ENCODE data around the gene ATRIP. TPM values are rescaled to one million over a fixed set of nuclear protein-coding genes. Genes with fewer than 3 reads are reported as not detected.

Gene ATRIP
- total and polyA plus RNA-seq, 2 experiments from 2014 or later, result 4.3 to 4.5 TPM

GRCh38 chr3:48464713-48465221 is 18.2 kb downstream of the ATRIP start:
- Histone ChIP-seq H2AFZ (no peak overlapping the region), H4K20me1 (ENCODE audit: insufficient read depth, poor library complexity, severe bottlenecking) (no peaks in the 10 kb centered on the region), H3K36me3 (replicated peaks; ENCODE audit: insufficient read depth, low read depth) (no peaks in the 10 kb centered on the region), H3K9me3 (ENCODE audit: low read depth) (no peaks in the 10 kb centered on the region), H3K27me3 (no peaks in the 10 kb centered on the region), H3K4me2 (no peak overlapping the region), H3K4me3 (no peak overlapping the region), H3K4me1 (ENCODE audit: insufficient read depth) (peaks cover 19% of the 10 kb centered on the region), H3K9me2 (replicated peaks; ENCODE audit: insufficient read depth) (no peaks in the 10 kb centered on the region), H3K79me2 (peaks cover 19% of the 10 kb centered on the region), H3K27ac (peak overlapping the region; percentile 79)
- DNase-seq (ENCODE audit: low spot score), result no peak
- TF ChIP-seq EZH2phosphoT487 (IDR thresholded peaks at IDR 0.05; ENCODE audit: low read depth, severe bottlenecking, unreplicated experiment) (no peak), EZH2 (IDR thresholded peaks at IDR 0.05; ENCODE audit: borderline replicate concordance) (no peak)
- TF ChIP-seq, protein P1, sequence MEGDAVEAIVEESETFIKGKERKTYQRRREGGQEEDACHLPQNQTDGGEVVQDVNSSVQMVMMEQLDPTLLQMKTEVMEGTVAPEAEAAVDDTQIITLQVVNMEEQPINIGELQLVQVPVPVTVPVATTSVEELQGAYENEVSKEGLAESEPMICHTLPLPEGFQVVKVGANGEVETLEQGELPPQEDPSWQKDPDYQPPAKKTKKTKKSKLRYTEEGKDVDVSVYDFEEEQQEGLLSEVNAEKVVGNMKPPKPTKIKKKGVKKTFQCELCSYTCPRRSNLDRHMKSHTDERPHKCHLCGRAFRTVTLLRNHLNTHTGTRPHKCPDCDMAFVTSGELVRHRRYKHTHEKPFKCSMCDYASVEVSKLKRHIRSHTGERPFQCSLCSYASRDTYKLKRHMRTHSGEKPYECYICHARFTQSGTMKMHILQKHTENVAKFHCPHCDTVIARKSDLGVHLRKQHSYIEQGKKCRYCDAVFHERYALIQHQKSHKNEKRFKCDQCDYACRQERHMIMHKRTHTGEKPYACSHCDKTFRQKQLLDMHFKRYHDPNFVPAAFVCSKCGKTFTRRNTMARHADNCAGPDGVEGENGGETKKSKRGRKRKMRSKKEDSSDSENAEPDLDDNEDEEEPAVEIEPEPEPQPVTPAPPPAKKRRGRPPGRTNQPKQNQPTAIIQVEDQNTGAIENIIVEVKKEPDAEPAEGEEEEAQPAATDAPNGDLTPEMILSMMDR (IDR thresholded peaks at IDR 0.05; ENCODE audit: poor library complexity), result no peak
- 96% methylated on average over 14 of the region's 17 CpGs for WGBS (ENCODE audit: low lambda C conversion rate, missing lambda C conversion rate)

GRCh38 chr3:48465237-48465530 is 18.6 kb downstream of the ATRIP start:
- peak overlapping the region; percentile 79 for H3K27ac ChIP-seq
- no peaks in the 10 kb centered on the region for H3K36me3 ChIP-seq (replicated peaks; ENCODE audit: insufficient read depth, low read depth)
- no peaks in the 10 kb centered on the region for H3K9me2 ChIP-seq (replicated peaks; ENCODE audit: insufficient read depth)
- H3K9me3 ChIP-seq (ENCODE audit: low read depth), result no peaks in the 10 kb centered on the region
- 35% methylated on average over 7 of the region's 7 CpGs for whole genome bisulfite sequencing (ENCODE audit: low lambda C conversion rate, missing lambda C conversion rate)
- no peak overlapping the region for H2AFZ ChIP-seq
- peaks cover 23% of the 10 kb centered on the region for H3K79me2 ChIP-seq
- H3K27me3 ChIP-seq, result no peaks in the 10 kb centered on the region
- H3K4me1 ChIP-seq (ENCODE audit: insufficient read depth), result peaks cover 19% of the 10 kb centered on the region
- no peak for TF ChIP-seq EZH2phosphoT487 (IDR thresholded peaks at IDR 0.05; ENCODE audit: low read depth, severe bottlenecking, unreplicated experiment)
- TF ChIP-seq, protein P1 (IDR thresholded peaks at IDR 0.05; ENCODE audit: poor library complexity), result no peak
- TF ChIP-seq EZH2 (IDR thresholded peaks at IDR 0.05; ENCODE audit: borderline replicate concordance), result no peak
- H3K4me2 ChIP-seq, result no peak overlapping the region
- no peak for DNase-seq (ENCODE audit: low spot score)
- no peak overlapping the region for H3K4me3 ChIP-seq
- H4K20me1 ChIP-seq (ENCODE audit: insufficient read depth, poor library complexity, severe bottlenecking), result no peaks in the 10 kb centered on the region

DNA sequence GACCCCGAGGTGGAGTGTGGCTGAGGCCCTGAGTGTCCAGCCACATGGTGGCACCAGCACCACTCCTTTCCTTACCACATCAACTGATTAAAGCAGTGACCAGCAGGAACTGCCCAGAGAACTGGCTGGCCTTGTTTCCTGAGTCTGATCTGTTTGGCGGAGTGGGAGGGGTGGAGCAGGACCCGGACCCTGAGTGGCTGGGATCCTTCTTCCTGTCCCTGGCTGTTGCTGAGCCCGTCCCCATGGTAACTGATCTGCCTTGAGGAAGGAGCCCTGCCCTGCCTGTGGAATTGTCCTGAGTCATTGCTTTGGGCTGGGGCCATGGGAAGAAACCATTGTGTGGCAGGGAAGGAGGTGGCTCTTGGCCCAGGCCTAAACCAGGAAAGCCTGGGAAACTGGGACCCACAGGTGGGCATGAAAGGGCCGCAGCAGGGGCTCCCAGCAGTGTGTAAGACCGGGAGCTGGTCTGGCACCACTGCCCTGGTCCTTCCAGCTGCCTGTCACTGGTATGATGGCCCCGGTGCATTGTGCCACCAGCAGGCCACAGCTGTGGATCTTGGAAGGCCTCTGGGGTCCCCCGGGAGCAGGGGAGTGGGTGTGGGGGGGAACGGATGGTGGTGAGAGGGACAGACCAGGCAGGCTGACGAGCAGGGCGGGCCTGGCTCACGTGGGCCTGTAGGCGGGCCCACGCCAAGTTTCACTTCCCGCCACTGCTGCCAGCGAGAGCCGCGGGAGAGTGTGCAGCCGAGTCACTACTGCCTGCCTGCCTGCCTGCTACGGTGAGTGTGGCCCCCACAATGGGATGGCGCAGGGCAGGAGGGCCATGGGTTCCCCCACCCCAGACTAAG is 19.2 kb downstream of the ATRIP start:
- Histone ChIP-seq H3K36me3 (replicated peaks; ENCODE audit: insufficient read depth, low read depth) (no peaks in the 10 kb centered on the region), H3K4me1 (ENCODE audit: insufficient read depth) (peaks cover 24% of the 10 kb centered on the region), H3K27ac (peak overlapping the region; percentile 99), H2AFZ (no peak overlapping the region), H3K9me2 (replicated peaks; ENCODE audit: insufficient read depth) (no peaks in the 10 kb centered on the region), H3K4me3 (no peak overlapping the region), H3K9me3 (ENCODE audit: low read depth) (no peaks in the 10 kb centered on the region), H4K20me1 (ENCODE audit: insufficient read depth, poor library complexity, severe bottlenecking) (no peaks in the 10 kb centered on the region), H3K79me2 (peaks cover 29% of the 10 kb centered on the region), H3K27me3 (no peaks in the 10 kb centered on the region), H3K4me2 (peak overlapping the region; percentile 65)
- TF ChIP-seq EZH2phosphoT487 (IDR thresholded peaks at IDR 0.05; ENCODE audit: low read depth, severe bottlenecking, unreplicated experiment) (no peak), EZH2 (IDR thresholded peaks at IDR 0.05; ENCODE audit: borderline replicate concordance) (no peak)
- TF ChIP-seq, protein P1 (IDR thresholded peaks at IDR 0.05; ENCODE audit: poor library complexity), result peak; percentile 79
- DNase-seq (ENCODE audit: low spot score), result peak; percentile 98
- WGBS (ENCODE audit: low lambda C conversion rate, missing lambda C conversion rate), result 56% methylated on average over 21 of the region's 21 CpGs
